Activated gamma-delta T cell (primary cell): ENCODE measurements around the gene SYT10.
"Not testable (repeated sequence)": the region's sequence is repeated elsewhere in the genome, so short reads cannot be mapped to it uniquely, and the experiment has no call there.

Source experiments
- DNase-seq: peaks from one replicate; lab custom pipeline; 2025; lab: John Stamatoyannopoulos, UW
- total RNA-seq, 2 donors: gene quantifications; one replicate each; lab custom pipeline; 2026; lab: John Stamatoyannopoulos, UW

SYT10 gene, protein sequence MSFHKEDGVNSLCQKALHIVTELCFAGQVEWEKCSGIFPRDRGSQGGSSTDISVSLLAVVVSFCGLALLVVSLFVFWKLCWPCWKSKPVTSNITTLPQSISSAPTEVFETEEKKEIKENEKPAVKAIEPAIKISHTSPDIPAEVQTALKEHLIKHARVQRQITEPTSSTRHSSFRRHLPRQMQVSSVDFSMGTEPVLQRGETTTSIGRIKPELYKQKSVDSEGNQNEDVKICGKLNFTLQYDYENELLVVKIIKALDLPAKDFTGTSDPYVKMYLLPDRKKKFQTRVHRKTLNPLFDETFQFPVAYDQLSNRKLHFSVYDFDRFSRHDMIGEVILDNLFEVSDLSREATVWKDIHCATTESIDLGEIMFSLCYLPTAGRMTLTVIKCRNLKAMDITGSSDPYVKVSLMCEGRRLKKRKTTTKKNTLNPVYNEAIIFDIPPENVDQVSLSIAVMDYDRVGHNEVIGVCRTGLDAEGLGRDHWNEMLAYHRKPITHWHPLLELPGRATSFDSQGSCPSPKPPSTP
- total RNA-seq = 0 to 0.05 reads per million in 2 donors

DNA sequence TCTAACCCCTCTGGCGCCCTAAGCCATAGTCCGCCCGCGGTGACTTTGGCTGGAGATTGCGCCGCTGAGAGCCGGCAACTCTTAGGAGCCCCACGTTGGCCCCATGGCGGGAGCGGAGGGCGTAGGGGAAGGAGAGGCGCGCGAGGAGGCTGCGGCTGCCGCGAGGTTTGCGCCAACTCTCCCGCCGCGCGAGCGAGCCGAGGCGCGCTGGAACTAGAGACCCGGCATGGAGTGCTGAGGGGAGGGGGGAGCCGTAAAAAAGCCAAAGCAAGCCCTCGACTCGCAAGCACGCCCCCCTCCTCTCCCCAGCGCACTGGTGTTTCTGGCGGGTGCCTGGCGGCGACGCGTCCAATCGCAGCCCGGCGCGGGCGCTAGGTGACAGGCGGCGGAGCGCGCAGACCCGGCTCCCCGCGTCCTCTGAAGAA, at the start of gene SYT10:
Gene SYT10, minus strand, starts transcription at position 233 of the 425 bp plus-strand sequence. CDS start 297 bp downstream, outside the sequence.
- no peak for DNase-seq

GRCh38 chr12:33488036-33488435, 48.4 kb upstream of the SYT10 start:
- no peak for DNase-seq

GRCh38 chr12:33486058-33486457, 46.4 kb upstream of the SYT10 start:
- DNase-seq = no peak

DNA sequence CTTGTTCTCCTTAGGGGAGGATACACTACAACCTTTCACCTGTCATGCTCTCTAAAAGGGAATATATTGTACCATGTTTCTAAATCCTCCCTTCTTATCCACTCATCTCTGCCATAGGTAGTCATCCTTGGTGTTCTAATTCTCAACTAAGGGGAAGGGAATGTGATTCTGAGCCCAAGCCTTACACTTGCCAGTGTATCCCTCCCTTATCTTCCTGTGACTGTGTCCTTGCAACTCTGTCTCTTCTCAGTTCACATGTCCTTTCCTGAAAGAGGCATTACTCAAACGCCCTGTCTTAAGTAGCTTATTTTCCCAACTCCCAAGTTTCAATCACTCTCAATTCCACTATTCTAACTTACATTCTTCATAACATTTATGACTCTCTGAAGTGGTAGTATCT, 44.5 kb upstream of the SYT10 start:
- no peak for DNase-seq

GRCh38 chr12:33480366-33480765, 40.7 kb upstream of the SYT10 start:
- DNase-seq = no peak

DNA sequence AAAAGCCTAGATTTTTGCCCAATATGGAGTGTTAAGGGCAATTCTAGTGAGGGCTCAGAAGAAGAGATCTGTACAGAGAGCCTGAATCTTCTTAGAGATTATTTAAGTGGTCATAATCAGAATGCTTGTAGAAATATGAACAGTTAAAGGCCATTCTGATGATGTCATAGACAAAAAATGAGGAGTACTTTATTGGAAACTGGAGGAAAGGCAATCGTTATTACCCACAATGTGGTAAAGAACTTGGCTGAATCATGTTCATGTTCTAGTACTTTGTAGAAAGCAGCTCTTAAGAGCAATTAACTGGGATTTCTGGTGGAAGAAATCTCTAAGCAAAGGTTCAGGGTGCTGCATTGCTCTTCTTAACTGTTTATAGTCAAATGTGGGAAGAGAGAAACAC, 36.4 kb upstream of the SYT10 start:
- no peak for DNase-seq

DNA sequence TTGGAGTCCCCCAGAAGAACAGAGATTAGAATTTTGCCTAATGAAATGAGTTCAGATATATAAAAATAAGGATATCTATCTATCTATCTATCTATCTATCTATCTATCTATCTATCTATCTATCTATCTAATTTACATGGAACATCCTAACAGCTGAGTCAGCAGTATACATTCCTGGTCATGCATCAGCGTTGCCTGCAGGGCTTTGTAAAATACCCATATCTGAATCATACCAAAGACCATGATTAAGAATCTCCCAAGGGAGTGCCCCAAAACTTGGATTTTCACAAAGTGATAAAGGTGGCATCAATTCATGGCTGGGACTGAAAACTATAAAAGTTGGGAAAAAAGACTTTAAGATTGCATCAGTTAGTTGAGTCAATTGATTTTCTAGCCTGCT, 32.7 kb upstream of the SYT10 start:
- DNase-seq = no peak

GRCh38 chr12:33455096-33455495, 15.5 kb upstream of the SYT10 start:
- no peak for DNase-seq

- DNase-seq = no peak
Observed at GRCh38 chr12:33450480-33450879, 10.9 kb upstream of the SYT10 start.

GRCh38 chr12:33440477-33440876, 858 bp upstream of the SYT10 start:
- no peak for DNase-seq

DNA sequence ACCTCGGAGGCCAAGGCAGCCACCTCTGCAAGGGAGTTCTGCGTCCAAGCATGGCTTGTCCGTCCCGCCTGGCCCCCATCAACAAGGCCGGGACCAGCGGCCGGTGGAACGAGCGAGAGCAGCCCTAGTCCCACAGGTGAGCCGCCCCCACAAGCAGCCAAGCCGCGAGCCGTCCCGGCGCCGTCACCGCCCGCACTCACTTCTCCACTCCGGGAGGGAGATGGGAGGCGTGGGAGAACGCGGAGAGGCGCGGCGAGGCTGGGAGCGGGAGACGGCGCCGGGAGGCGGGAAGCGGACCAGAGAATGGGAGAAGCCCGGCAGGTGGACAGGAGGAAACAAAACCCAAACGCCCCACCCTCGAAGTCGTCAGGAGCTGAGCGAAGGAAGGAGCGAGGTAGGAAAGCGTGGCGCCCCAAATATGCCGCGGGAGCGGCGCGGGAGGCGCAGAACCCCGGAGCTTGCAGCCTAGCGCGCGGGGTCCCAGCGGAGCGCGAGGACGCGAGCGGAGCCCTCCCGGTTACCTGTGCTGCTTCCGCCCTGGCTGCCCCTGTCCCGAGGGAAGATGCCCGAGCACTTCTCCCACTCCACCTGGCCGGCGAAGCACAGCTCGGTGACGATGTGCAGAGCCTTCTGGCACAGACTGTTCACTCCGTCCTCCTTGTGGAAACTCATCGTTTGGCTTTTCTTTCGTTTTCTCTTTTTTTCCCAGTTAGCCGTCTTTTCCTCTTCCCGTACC, 600 bp downstream of the SYT10 start:
- DNase-seq = no peak

DNA sequence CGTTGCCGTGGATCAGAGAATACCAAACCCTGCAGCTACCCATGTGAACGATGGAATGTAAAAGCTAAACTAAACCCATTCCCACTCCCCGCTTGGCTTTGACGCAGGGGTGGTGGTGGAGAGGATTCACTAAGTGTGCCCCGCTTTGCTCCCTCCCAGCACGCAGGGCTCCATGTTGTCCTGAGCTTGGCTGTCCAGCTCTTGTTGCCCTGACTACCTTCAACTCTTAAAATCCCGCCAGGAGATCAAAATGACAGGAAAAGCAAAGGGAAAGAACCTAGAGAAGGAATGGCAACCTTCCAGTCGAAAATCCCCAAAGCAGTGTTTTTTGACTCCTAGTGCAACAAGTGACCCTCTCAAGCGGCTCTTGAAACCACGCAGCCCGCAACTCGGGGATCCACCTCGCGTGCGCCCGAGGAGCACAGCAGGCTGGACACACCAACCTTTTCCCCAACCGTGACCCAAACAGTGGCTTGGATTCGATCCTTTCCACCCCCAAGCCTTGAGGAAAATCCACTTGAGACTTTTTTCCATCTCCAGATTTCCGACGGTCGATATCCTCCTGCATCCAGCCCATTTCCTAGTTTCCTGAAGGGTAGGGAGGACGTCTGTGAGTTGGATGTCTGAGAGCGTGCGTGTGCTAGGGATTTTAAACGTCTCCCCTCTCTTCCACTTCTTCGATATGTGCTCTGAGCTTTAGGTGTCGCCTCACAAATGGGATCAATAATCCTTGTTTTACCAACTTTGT, 1.4 kb downstream of the SYT10 start:
- DNase-seq = no peak

- no peak for DNase-seq
Observed at GRCh38 chr12:33437598-33437997, 2.0 kb downstream of the SYT10 start.

GRCh38 chr12:33432992-33433391, 6.6 kb downstream of the SYT10 start:
- DNase-seq = no peak

DNA sequence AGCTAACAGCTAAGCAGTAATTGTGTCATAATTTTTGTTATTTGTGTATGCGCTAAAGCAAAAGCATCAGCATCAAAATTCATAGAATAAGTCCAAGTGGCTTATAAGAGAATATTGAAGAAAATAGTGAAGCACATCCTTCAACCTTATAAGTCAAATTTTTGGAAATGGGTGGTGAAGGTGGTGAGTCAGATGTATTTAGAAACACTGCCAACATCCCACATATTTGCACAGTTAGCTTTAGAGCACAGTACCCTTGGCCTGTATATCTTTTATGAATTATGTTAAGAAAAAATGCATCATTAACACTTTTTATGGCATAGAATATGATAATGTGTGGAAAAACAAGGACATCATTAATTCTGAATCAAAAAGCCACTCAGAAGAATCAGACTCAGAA, 8.0 kb downstream of the SYT10 start:
- DNase-seq = no peak

GRCh38 chr12:33429468-33429867, 10.2 kb downstream of the SYT10 start:
- no peak for DNase-seq

- DNase-seq = no peak
Observed at GRCh38 chr12:33427071-33427470, 12.5 kb downstream of the SYT10 start.

DNA sequence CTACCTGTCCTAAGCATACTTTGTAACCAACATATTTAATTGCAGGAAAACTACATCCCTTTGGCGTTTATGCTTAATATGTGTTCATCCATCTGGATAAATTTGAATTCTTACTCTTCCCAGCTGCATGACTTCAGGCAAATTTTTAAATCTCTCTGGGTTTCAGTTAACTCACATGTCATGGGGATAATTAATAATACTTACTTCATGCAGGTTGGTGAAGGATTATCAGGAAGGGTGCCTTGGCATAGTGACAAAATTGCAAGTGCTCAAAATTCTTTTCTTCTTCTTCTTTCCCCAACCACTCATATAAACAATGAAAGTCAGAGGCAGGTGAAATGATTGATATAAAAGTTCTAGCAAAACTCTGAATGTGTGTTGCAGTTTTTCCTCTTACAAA, 15.9 kb downstream of the SYT10 start:
- DNase-seq = no peak

DNA sequence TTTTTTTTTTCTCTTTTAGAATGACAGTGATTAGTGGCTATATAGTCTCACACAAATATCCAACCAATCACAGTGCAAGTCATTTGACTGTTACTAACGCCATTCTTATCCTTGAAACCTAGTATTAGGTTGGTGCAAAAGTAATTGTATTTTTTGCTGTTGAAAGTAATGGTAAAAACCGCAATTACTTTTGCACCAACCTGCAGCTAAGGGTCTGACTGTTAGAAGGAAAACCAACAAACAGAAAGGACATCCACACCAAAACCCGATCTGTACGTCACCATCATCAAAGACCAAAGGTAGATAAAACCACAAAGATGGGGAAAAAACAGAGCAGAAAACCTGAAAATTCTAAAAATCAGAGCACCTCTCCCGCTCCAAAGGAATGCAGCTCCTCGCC, 27.2 kb downstream of the SYT10 start:
- not testable (repeated sequence) for DNase-seq

GRCh38 chr12:33383503-33383902, 56.1 kb downstream of the SYT10 start:
- no peak for DNase-seq

DNA sequence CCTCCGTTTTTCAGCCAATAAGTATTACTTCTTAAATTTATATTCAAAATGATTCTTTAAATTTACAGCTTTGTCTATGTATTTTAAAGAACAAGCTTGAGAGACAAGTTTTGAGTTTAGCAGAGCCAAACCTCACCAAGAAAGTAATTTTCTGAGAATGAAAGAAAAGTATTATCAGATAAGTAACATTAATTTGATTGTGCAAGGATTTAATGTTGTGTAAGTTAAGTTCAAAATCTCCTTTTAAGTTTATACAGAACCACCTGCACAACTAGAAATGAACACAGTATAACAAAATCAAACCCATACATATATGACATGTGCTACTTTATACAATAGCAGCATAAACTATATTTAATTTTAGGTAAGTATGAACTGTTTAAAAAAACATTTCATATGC, 63.5 kb downstream of the SYT10 start:
- DNase-seq = no peak

DNA sequence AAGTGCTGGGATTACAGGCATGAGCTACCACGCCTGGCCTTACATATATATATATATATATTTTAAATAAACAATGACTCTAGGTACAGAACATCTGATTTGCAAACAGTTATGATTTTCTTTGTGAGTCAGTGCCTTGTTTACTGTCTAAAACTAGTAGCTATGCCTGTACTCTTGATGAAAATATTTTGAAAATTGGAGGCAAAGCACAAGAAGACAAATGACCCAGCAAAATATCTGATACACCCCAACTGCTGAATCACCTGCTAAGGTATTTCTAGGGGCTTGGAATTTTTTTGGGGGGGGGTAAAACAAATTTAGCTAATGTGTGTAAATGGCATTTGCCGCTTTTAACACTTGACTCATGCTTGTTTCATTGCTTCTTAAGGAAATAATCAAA, 69.3 kb downstream of the SYT10 start:
- DNase-seq = no peak
